ENCODE data around the gene NRF1.

NRF1 gene

GRCh38 chr7:129724796-129725195 lies 113.3 kb downstream of the NRF1 start:
- Histone ChIP-seq H3K9ac (ENCODE audit: low read length) (no peak overlapping the region), H3K4me1 (ENCODE audit: insufficient read depth, low read length) (no peaks in the 10 kb centered on the region), H3K36me3 (ENCODE audit: insufficient read depth, low read length) (peaks cover 45% of the 10 kb centered on the region), H3K4me3 (ENCODE audit: low read depth in 1 of 2, low read length in 2 of 2) (no peak overlapping the region), H3K27me3 (ENCODE audit: control insufficient read depth in 1 of 2, insufficient read depth in 2 of 2, low read length in 2 of 2) (no peaks in the 10 kb centered on the region), H3K9me3 (ENCODE audit: low read length) (no peaks in the 10 kb centered on the region), H3K27ac (ENCODE audit: low read depth, low read length) (no peak overlapping the region)

GRCh38 chr7:129728875-129729467 lies 117.5 kb downstream of the NRF1 start:
- peaks cover 42% of the 10 kb centered on the region for H3K36me3 ChIP-seq (ENCODE audit: insufficient read depth, low read length)

GRCh38 chr7:129729511-129729910 lies 118.0 kb downstream of the NRF1 start:
- Histone ChIP-seq H3K9ac (ENCODE audit: low read length) (no peak overlapping the region), H3K36me3 (ENCODE audit: insufficient read depth, low read length) (peaks cover 37% of the 10 kb centered on the region), H3K27ac (ENCODE audit: low read depth, low read length) (no peak overlapping the region), H3K4me1 (ENCODE audit: insufficient read depth, low read length) (no peaks in the 10 kb centered on the region), H3K4me3 (ENCODE audit: low read depth in 1 of 2, low read length in 2 of 2) (no peak overlapping the region), H3K9me3 (ENCODE audit: low read length) (no peaks in the 10 kb centered on the region), H3K27me3 (ENCODE audit: control insufficient read depth in 1 of 2, insufficient read depth in 2 of 2, low read length in 2 of 2) (no peaks in the 10 kb centered on the region)

More at GRCh38 chr7:129728875-129729467, 117.5 kb downstream of the NRF1 start:
- Histone ChIP-seq H3K9ac (ENCODE audit: low read length) (no peak overlapping the region), H3K9me3 (ENCODE audit: low read length) (no peaks in the 10 kb centered on the region), H3K27ac (ENCODE audit: low read depth, low read length) (no peak overlapping the region), H3K27me3 (ENCODE audit: control insufficient read depth in 1 of 2, insufficient read depth in 2 of 2, low read length in 2 of 2) (no peaks in the 10 kb centered on the region), H3K4me3 (ENCODE audit: low read depth in 1 of 2, low read length in 2 of 2) (no peak overlapping the region), H3K4me1 (ENCODE audit: insufficient read depth, low read length) (no peaks in the 10 kb centered on the region)

GRCh38 chr7:129730159-129730558 lies 118.6 kb downstream of the NRF1 start:
- no peaks in the 10 kb centered on the region for H3K4me1 ChIP-seq (ENCODE audit: insufficient read depth, low read length)
- H3K27me3 ChIP-seq (ENCODE audit: control insufficient read depth in 1 of 2, insufficient read depth in 2 of 2, low read length in 2 of 2) = no peaks in the 10 kb centered on the region
- H3K36me3 ChIP-seq (ENCODE audit: insufficient read depth, low read length) = peaks cover 32% of the 10 kb centered on the region
- no peak overlapping the region for H3K9ac ChIP-seq (ENCODE audit: low read length)
- H3K9me3 ChIP-seq (ENCODE audit: low read length) = no peaks in the 10 kb centered on the region
- H3K4me3 ChIP-seq (ENCODE audit: low read depth in 1 of 2, low read length in 2 of 2) = no peak overlapping the region
- no peak overlapping the region for H3K27ac ChIP-seq (ENCODE audit: low read depth, low read length)

GRCh38 chr7:129734400-129734799 lies 122.9 kb downstream of the NRF1 start:
- no peak overlapping the region for H3K27ac ChIP-seq (ENCODE audit: low read depth, low read length)
- no peaks in the 10 kb centered on the region for H3K9me3 ChIP-seq (ENCODE audit: low read length)
- H3K27me3 ChIP-seq (ENCODE audit: control insufficient read depth in 1 of 2, insufficient read depth in 2 of 2, low read length in 2 of 2) = no peaks in the 10 kb centered on the region
- H3K9ac ChIP-seq (ENCODE audit: low read length) = no peak overlapping the region
- no peak overlapping the region for H3K4me3 ChIP-seq (ENCODE audit: low read depth in 1 of 2, low read length in 2 of 2)
- H3K36me3 ChIP-seq (ENCODE audit: insufficient read depth, low read length) = peaks cover 20% of the 10 kb centered on the region
- H3K4me1 ChIP-seq (ENCODE audit: insufficient read depth, low read length) = peaks cover 12% of the 10 kb centered on the region

GRCh38 chr7:129739427-129739826 lies 127.9 kb downstream of the NRF1 start:
- H3K36me3 ChIP-seq (ENCODE audit: insufficient read depth, low read length) = peaks cover 5% of the 10 kb centered on the region
- no peak overlapping the region for H3K4me3 ChIP-seq (ENCODE audit: low read depth in 1 of 2, low read length in 2 of 2)
- H3K9me3 ChIP-seq (ENCODE audit: low read length) = no peaks in the 10 kb centered on the region
- no peak overlapping the region for H3K27ac ChIP-seq (ENCODE audit: low read depth, low read length)
- no peak overlapping the region for H3K9ac ChIP-seq (ENCODE audit: low read length)
- H3K27me3 ChIP-seq (ENCODE audit: control insufficient read depth in 1 of 2, insufficient read depth in 2 of 2, low read length in 2 of 2) = no peaks in the 10 kb centered on the region
- peaks cover 18% of the 10 kb centered on the region for H3K4me1 ChIP-seq (ENCODE audit: insufficient read depth, low read length)

GRCh38 chr7:129740574-129741410 lies 129.3 kb downstream of the NRF1 start:
- Histone ChIP-seq H3K27ac (ENCODE audit: low read depth, low read length) (no peak overlapping the region), H3K4me3 (ENCODE audit: low read depth in 1 of 2, low read length in 2 of 2) (no peak overlapping the region), H3K4me1 (ENCODE audit: insufficient read depth, low read length) (peaks cover 18% of the 10 kb centered on the region), H3K27me3 (ENCODE audit: control insufficient read depth in 1 of 2, insufficient read depth in 2 of 2, low read length in 2 of 2) (no peaks in the 10 kb centered on the region), H3K36me3 (ENCODE audit: insufficient read depth, low read length) (peaks cover 5% of the 10 kb centered on the region), H3K9me3 (ENCODE audit: low read length) (no peaks in the 10 kb centered on the region), H3K9ac (ENCODE audit: low read length) (no peak overlapping the region)

GRCh38 chr7:129741743-129742213 lies 130.3 kb downstream of the NRF1 start:
- Histone ChIP-seq H3K4me1 (ENCODE audit: insufficient read depth, low read length) (peaks cover 18% of the 10 kb centered on the region), H3K27ac (ENCODE audit: low read depth, low read length) (no peak overlapping the region), H3K27me3 (ENCODE audit: control insufficient read depth in 1 of 2, insufficient read depth in 2 of 2, low read length in 2 of 2) (no peaks in the 10 kb centered on the region), H3K4me3 (ENCODE audit: low read depth in 1 of 2, low read length in 2 of 2) (no peak overlapping the region), H3K9me3 (ENCODE audit: low read length) (no peaks in the 10 kb centered on the region), H3K9ac (ENCODE audit: low read length) (no peak overlapping the region), H3K36me3 (ENCODE audit: insufficient read depth, low read length) (peaks cover 8% of the 10 kb centered on the region)

- Histone ChIP-seq H3K36me3 (ENCODE audit: insufficient read depth, low read length) (peaks cover 10% of the 10 kb centered on the region), H3K4me3 (ENCODE audit: low read depth in 1 of 2, low read length in 2 of 2) (no peak overlapping the region), H3K27ac (ENCODE audit: low read depth, low read length) (no peak overlapping the region), H3K9ac (ENCODE audit: low read length) (no peak overlapping the region), H3K4me1 (ENCODE audit: insufficient read depth, low read length) (peaks cover 18% of the 10 kb centered on the region), H3K27me3 (ENCODE audit: control insufficient read depth in 1 of 2, insufficient read depth in 2 of 2, low read length in 2 of 2) (no peaks in the 10 kb centered on the region), H3K9me3 (ENCODE audit: low read length) (no peaks in the 10 kb centered on the region)
These were observed 130.7 kb downstream of the NRF1 start for GRCh38 chr7:129742256-129742655.

GRCh38 chr7:129746857-129747529 lies 135.5 kb downstream of the NRF1 start:
- Histone ChIP-seq H3K4me3 (ENCODE audit: low read depth in 1 of 2, low read length in 2 of 2) (no peak overlapping the region), H3K9ac (ENCODE audit: low read length) (no peak overlapping the region), H3K36me3 (ENCODE audit: insufficient read depth, low read length) (peaks cover 20% of the 10 kb centered on the region)

GRCh38 chr7:129748356-129749109 lies 137.0 kb downstream of the NRF1 start:
- H3K4me3 ChIP-seq (ENCODE audit: low read depth in 1 of 2, low read length in 2 of 2) = no peak overlapping the region
- H3K9ac ChIP-seq (ENCODE audit: low read length) = no peak overlapping the region
- no peak overlapping the region for H3K27ac ChIP-seq (ENCODE audit: low read depth, low read length)
- peaks cover 20% of the 10 kb centered on the region for H3K36me3 ChIP-seq (ENCODE audit: insufficient read depth, low read length)
- no peaks in the 10 kb centered on the region for H3K27me3 ChIP-seq (ENCODE audit: control insufficient read depth in 1 of 2, insufficient read depth in 2 of 2, low read length in 2 of 2)
- no peaks in the 10 kb centered on the region for H3K4me1 ChIP-seq (ENCODE audit: insufficient read depth, low read length)
- H3K9me3 ChIP-seq (ENCODE audit: low read length) = no peaks in the 10 kb centered on the region

More at GRCh38 chr7:129746857-129747529, 135.5 kb downstream of the NRF1 start:
- H3K4me1 ChIP-seq (ENCODE audit: insufficient read depth, low read length) = no peaks in the 10 kb centered on the region
- no peaks in the 10 kb centered on the region for H3K9me3 ChIP-seq (ENCODE audit: low read length)
- H3K27me3 ChIP-seq (ENCODE audit: control insufficient read depth in 1 of 2, insufficient read depth in 2 of 2, low read length in 2 of 2) = no peaks in the 10 kb centered on the region
- H3K27ac ChIP-seq (ENCODE audit: low read depth, low read length) = no peak overlapping the region

All from muscle layer of colon (tissue), 2 donors.